GM12878 (cell line): ENCODE measurements around the gene DDX10. TPM values are rescaled to one million over a fixed set of nuclear protein-coding genes. Genes with fewer than 3 reads are reported as not detected.

Experiments used
- ATAC-seq: fragments of 200-7000 bp; cut with Tn5 transposase; 3 replicates; pipeline ENCODE4 v1.9.1; 2020; ENCODE audit warnings: mild to moderate bottlenecking, moderate library complexity
- BruUV-seq: library from RNA; stranded (reverse); fragments of 400-500 nt; replicated peaks from 2 replicates; lab custom pipeline; 2021; lab: Mats Ljungman, UMichigan
- CTCF ChIA-PET: fragments of 300-600 bp; sonication (Branson Sonifier 250); formaldehyde crosslinking; extraction: SDS; loops from one replicate; lab custom pipeline; 2021; ENCODE audit warnings: inconsistent platforms; lab: Yijun Ruan, JAX
- POLR2A ChIA-PET: fragments of 350-600 bp; formaldehyde crosslinking; extraction: SDS; loops from one replicate; lab custom pipeline; 2021; ENCODE audit warnings: inconsistent platforms; lab: Charles Lee
- RAD21 ChIA-PET: fragments of 300-600 bp; sonication (Branson Sonifier 250); formaldehyde crosslinking; loops from one replicate; lab custom pipeline; 2023; ENCODE audit warnings: antibody characterized with exemption; ENCODE audit not compliant: unreplicated experiment; lab: Charles Lee
- SMC1A ChIA-PET: fragments of 300-600 bp; sonication (Branson Sonifier 250); formaldehyde crosslinking; loops from one replicate; lab custom pipeline; 2023; ENCODE audit not compliant: unreplicated experiment, uncharacterized antibody; lab: Charles Lee
- DNase-seq: peaks from one replicate; pipeline ENCODE4 v3.0.0-alpha.2; 2011; ENCODE audit warnings: low read depth, low spot score
- FAIRE-seq: peaks from 3 replicates; lab custom pipeline; 2011; peaks lifted over from hg19 to GRCh38; lab: Jason Lieb, UNC
- H2AFZ ChIP-seq: 2 replicates; pipeline ENCODE4 v1.6.0; 2011; ENCODE audit warnings: low read depth, low read length, control low read depth; ENCODE audit not compliant: control insufficient read depth
- H3K27ac ChIP-seq: 2 replicates; pipeline ENCODE4 v1.5.1; 2011; ENCODE audit warnings: control low read depth; ENCODE audit not compliant: control insufficient read depth, insufficient read depth
- H3K27me3 ChIP-seq, 2 experiments: replicated peaks in 1 of 2; 2 replicates each; pipeline versions ENCODE4 v1.6.0 to v1.6.1; 2011; ENCODE audit warnings: low read length in 1 of 2; ENCODE audit not compliant: control insufficient read depth in 2 of 2, insufficient read depth in 2 of 2
- H3K36me3 ChIP-seq, 2 experiments: 2 replicates each; pipeline ENCODE4 v1.5.1; 2011; ENCODE audit warnings: low read length in 1 of 2; ENCODE audit not compliant: control insufficient read depth in 2 of 2, insufficient read depth in 2 of 2
- H3K4me1 ChIP-seq: 2 replicates; pipeline ENCODE4 v1.6.1; 2011; ENCODE audit warnings: mild to moderate bottlenecking, low read length, moderate library complexity, mixed read lengths; ENCODE audit not compliant: control insufficient read depth, insufficient read depth
- H3K4me2 ChIP-seq: 2 replicates; pipeline ENCODE4 v1.6.0; 2011; ENCODE audit warnings: control low read depth; ENCODE audit not compliant: control insufficient read depth, insufficient read depth
- H3K4me3 ChIP-seq: fragments of 200-600 bp; sonication (generic); 2 replicates; pipeline ENCODE4 v1.5.1; 2016
- H3K79me2 ChIP-seq: 2 replicates; pipeline ENCODE4 v1.6.0; 2011; ENCODE audit warnings: low read length; ENCODE audit not compliant: control insufficient read depth, insufficient read depth
- H3K9ac ChIP-seq: 2 replicates; pipeline ENCODE4 v1.8.0; 2011; ENCODE audit warnings: low read length, control low read depth, mixed read lengths; ENCODE audit not compliant: control insufficient read depth, insufficient read depth
- H3K9me3 ChIP-seq: replicated peaks from 3 replicates; pipeline ENCODE4 v1.5.1; 2011; ENCODE audit warnings: mild to moderate bottlenecking, low read length; ENCODE audit not compliant: control insufficient read depth, insufficient read depth
- H4K20me1 ChIP-seq: 2 replicates; pipeline ENCODE4 v1.6.0; 2011; ENCODE audit not compliant: control insufficient read depth, insufficient read depth
- ATF7 ChIP-seq: fragments of 450-650 bp; IDR thresholded peaks from 2 replicates; pipeline ENCODE4 v1.6.1; 2016; ENCODE audit warnings: low read depth, mild to moderate bottlenecking
- BACH1 ChIP-seq: fragments of 450-650 bp; IDR thresholded peaks from 2 replicates; pipeline ENCODE4 v1.6.1; 2017; ENCODE audit warnings: mild to moderate bottlenecking, borderline replicate concordance
- BHLHE40 ChIP-seq, 2 experiments: fragments of 450-650 bp in 1 of 2; IDR thresholded peaks; 2 replicates each; pipeline ENCODE4 v1.6.1; 2011 to 2017; ENCODE audit warnings: low read depth in 2 of 2, borderline replicate concordance in 1 of 2, improper control_type of control experiment in 1 of 2, low read length in 1 of 2, mild to moderate bottlenecking in 1 of 2
- CBFB ChIP-seq: IDR thresholded peaks from 2 replicates; pipeline ENCODE4 v1.6.1; 2016; ENCODE audit warnings: antibody characterized with exemption, low read depth
- HDAC6 ChIP-seq: fragments of 200-600 bp; sonication (generic); IDR thresholded peaks from one replicate; pipeline ENCODE4 v1.8.0; 2017; ENCODE audit warnings: antibody characterized with exemption; ENCODE audit not compliant: unreplicated experiment
- IRF3 ChIP-seq: fragments of 450-650 bp; IDR thresholded peaks from 2 replicates; pipeline ENCODE4 v1.6.1; 2014; ENCODE audit warnings: mild to moderate bottlenecking
- MYB ChIP-seq: fragments of 150-350 bp; IDR thresholded peaks from 2 replicates; pipeline ENCODE4 v1.6.1; 2014; ENCODE audit warnings: mild to moderate bottlenecking, low read depth, low read length, borderline replicate concordance
- NFYA ChIP-seq: IDR thresholded peaks from 2 replicates; pipeline ENCODE4 v1.6.1; 2011; ENCODE audit warnings: low read depth, mild to moderate bottlenecking, low read length, improper control_type of control experiment, borderline replicate concordance
- NR2F1 ChIP-seq: fragments of 450-650 bp; conservative IDR thresholded peaks from 2 replicates; pipeline ENCODE4 v1.6.1; 2017; ENCODE audit warnings: mild to moderate bottlenecking
- SIN3A ChIP-seq: IDR thresholded peaks from 2 replicates; pipeline ENCODE4 v1.6.1; 2012; ENCODE audit warnings: low read depth, low read length, improper control_type of control experiment
- SP1 ChIP-seq: IDR thresholded peaks from one replicate; pipeline ENCODE4 v1.6.1; 2011; ENCODE audit warnings: low read depth, low read length
- WGBS: methylation state at CpG from one replicate; pipeline ENCODE4 v1.1.6; 2016; ENCODE audit warnings: low lambda C conversion rate; ENCODE audit not compliant: insufficient replicate concordance, insufficient coverage; ENCODE audit errors: missing lambda C conversion rate; 5-methylcytosine and 5-hydroxymethylcytosine counted together
- in situ Hi-C: fragments of 300-500 bp; cut with MboI; formaldehyde crosslinking; loops from 9 replicates; pipeline ENCODE4 v1.14.3; 2018; ENCODE audit warnings: mixed read lengths
- intact Hi-C: fragments of 100-400 bp; cut with micrococcal nuclease; formaldehyde crosslinking; loops from one replicate; pipeline ENCODE4 v1.14.2; 2022; ENCODE audit not compliant: unreplicated experiment
- polyA plus RNA-seq, 11 experiments: library from polyadenylated mRNA; depleted of rRNA in 4 of 11; unstranded in 6 of 11; stranded (reverse) in 5 of 11; fragments of >200 nt; fragmentation: Nextera tagmentation in 4 of 11; fragmentation: Illumina TruSeq in 1 of 11; extraction: Ambion mirVana in 4 of 11; extraction: Trizol in 1 of 11; gene quantifications; 1 replicate in 1 of 11; 2 replicates in 10 of 11; pipeline versions ENCODE4 v1.2.1 to v1.2.3, GENCODE V29; 2011 to 2016; ENCODE audit warnings: inconsistent platforms in 2 of 11, missing spikeins in 2 of 11, low read depth in 1 of 11
- total RNA-seq, 4 experiments: library from RNA; depleted of rRNA in 3 of 4; stranded (reverse); fragments of >200 nt in 3 of 4; fragmentation: Illumina TruSeq in 1 of 4; extraction: Trizol in 1 of 4; gene quantifications; 2 replicates each; pipeline versions ENCODE4 v1.2.1 to v1.2.3, GENCODE V29; 2013 to 2021
- TF ChIP-seq, protein P1 (sequence below): fragments of 450-650 bp; IDR thresholded peaks from 2 replicates; pipeline ENCODE4 v1.6.1; 2017; ENCODE audit warnings: borderline replicate concordance
- TF ChIP-seq, protein P2 (sequence below): IDR thresholded peaks from 2 replicates; pipeline ENCODE4 v1.6.1; 2012; ENCODE audit warnings: mild to moderate bottlenecking, low read depth, low read length
- TF ChIP-seq, protein P3 (sequence below): fragments of 150-350 bp; IDR thresholded peaks from 2 replicates; pipeline ENCODE4 v1.6.1; 2014; ENCODE audit warnings: mild to moderate bottlenecking, low read depth, low read length

The DDX10 gene
- total and polyA plus RNA-seq, 10 of the 15 experiments (the other 5 are each of a cell fraction or from before 2014, with no cell fraction given), result 20.9 to 51.5 (median 31.9) TPM

DNA sequence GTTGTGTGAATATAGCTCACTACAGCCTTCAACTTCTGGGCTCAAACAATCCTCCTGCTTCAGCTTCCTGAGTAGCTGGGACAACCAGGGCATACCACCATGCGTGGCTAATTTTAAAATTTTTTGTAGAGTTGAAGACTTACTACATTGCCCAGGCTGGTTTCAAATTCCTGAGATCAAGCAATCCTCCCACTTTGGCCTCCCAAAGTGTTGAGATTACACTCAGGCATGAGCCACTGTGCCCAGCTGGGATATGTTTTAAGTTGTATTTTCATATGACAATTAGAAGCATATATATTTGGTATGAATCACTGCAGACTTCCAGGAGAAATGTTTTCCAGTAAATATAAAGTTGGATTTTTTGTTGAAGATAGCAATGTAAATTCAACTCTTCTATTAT, 15.4 kb downstream of the DDX10 start (continued):
- TF ChIP-seq SP1 (no peak), NR2F1 (no peak), BACH1 (no peak)

DNA sequence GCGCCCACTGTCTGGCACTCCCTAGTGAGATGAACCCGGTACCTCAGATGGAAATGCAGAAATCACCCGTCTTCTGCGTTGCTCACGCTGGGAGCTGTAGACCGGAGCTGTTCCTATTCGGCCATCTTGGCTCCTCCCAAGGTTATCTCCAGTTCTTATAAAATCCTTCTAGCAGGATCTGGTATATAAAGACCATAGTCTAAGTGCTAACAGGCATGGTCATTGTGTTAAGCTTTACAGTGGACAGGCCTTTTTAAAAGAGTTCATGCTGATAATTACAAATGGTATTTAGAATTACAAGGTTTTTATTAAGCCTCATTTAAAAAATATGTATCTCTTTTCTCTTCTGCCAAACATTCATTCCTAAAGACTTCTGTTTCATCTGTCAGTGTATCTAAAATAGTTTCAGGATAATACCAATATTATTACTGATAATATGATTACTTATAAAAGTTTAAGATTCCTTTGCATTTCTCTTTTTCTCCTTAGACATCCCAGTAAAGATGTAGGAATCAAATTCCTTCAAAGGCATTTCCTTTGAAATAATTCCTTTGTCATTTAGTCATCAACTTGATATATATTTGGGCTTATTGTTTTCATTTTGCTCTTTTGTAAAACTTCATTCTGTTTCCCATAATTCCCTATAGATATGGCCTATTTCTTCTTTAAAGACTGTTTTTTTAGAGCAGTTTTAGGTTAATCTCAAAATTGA, 20.7 kb downstream of the DDX10 start:
- Histone ChIP-seq H4K20me1 (no peaks in the 10 kb centered on the region), H3K27me3 (no peaks in the 10 kb centered on the region), H3K4me3 (no peak overlapping the region), H3K9me3 (no peaks in the 10 kb centered on the region), H3K9ac (no peak overlapping the region), H3K4me2 (no peak overlapping the region), H3K27ac (no peak overlapping the region), H3K4me1 (no peaks in the 10 kb centered on the region), H3K79me2 (no peaks in the 10 kb centered on the region), H2AFZ (no peak overlapping the region), H3K36me3 (peaks cover 2 to 12% of the 10 kb centered on the region in 2 experiments; a peak in 3 of 4 replicates)
- no peak for FAIRE-seq
- CTCF ChIA-PET, result no interaction called here
- SMC1A ChIA-PET, result interaction anchor here (1.6 kb wide), 1 partner anchor 169 kb away, joined by 4 read pairs; no protein-coding TSS in a partner anchor
- RAD21 ChIA-PET, result no interaction called here
- in situ Hi-C loops (no loop called here), intact Hi-C loops (no loop called here)
- POLR2A ChIA-PET, result no interaction called here
- WGBS, result 100% methylated on average over 5 of the region's 7 CpGs
- no TSS peak for BruUV-seq
- ATAC-seq, result no peak
- DNase-seq, result no peak
- TF ChIP-seq, protein P1, sequence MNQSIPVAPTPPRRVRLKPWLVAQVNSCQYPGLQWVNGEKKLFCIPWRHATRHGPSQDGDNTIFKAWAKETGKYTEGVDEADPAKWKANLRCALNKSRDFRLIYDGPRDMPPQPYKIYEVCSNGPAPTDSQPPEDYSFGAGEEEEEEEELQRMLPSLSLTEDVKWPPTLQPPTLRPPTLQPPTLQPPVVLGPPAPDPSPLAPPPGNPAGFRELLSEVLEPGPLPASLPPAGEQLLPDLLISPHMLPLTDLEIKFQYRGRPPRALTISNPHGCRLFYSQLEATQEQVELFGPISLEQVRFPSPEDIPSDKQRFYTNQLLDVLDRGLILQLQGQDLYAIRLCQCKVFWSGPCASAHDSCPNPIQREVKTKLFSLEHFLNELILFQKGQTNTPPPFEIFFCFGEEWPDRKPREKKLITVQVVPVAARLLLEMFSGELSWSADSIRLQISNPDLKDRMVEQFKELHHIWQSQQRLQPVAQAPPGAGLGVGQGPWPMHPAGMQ, result no peak
- no peak for TF ChIP-seq NFYA
- TF ChIP-seq MYB, result no peak
- no peak for TF ChIP-seq HDAC6
- no peak for TF ChIP-seq IRF3
- no peak for TF ChIP-seq CBFB
- no peak for TF ChIP-seq BHLHE40 (IDR thresholded peaks at IDR 0.05; ENCODE audit: borderline replicate concordance in 1 of 2, low read depth in 2 of 2, low read length in 1 of 2)
- TF ChIP-seq, protein P2, sequence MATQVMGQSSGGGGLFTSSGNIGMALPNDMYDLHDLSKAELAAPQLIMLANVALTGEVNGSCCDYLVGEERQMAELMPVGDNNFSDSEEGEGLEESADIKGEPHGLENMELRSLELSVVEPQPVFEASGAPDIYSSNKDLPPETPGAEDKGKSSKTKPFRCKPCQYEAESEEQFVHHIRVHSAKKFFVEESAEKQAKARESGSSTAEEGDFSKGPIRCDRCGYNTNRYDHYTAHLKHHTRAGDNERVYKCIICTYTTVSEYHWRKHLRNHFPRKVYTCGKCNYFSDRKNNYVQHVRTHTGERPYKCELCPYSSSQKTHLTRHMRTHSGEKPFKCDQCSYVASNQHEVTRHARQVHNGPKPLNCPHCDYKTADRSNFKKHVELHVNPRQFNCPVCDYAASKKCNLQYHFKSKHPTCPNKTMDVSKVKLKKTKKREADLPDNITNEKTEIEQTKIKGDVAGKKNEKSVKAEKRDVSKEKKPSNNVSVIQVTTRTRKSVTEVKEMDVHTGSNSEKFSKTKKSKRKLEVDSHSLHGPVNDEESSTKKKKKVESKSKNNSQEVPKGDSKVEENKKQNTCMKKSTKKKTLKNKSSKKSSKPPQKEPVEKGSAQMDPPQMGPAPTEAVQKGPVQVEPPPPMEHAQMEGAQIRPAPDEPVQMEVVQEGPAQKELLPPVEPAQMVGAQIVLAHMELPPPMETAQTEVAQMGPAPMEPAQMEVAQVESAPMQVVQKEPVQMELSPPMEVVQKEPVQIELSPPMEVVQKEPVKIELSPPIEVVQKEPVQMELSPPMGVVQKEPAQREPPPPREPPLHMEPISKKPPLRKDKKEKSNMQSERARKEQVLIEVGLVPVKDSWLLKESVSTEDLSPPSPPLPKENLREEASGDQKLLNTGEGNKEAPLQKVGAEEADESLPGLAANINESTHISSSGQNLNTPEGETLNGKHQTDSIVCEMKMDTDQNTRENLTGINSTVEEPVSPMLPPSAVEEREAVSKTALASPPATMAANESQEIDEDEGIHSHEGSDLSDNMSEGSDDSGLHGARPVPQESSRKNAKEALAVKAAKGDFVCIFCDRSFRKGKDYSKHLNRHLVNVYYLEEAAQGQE, result no peak
- TF ChIP-seq SIN3A, result no peak
- TF ChIP-seq ATF7, result no peak
- TF ChIP-seq, protein P3, sequence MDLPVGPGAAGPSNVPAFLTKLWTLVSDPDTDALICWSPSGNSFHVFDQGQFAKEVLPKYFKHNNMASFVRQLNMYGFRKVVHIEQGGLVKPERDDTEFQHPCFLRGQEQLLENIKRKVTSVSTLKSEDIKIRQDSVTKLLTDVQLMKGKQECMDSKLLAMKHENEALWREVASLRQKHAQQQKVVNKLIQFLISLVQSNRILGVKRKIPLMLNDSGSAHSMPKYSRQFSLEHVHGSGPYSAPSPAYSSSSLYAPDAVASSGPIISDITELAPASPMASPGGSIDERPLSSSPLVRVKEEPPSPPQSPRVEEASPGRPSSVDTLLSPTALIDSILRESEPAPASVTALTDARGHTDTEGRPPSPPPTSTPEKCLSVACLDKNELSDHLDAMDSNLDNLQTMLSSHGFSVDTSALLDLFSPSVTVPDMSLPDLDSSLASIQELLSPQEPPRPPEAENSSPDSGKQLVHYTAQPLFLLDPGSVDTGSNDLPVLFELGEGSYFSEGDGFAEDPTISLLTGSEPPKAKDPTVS, result no peak
